ENCODE measurements around the gene ACAP2. TPM values are rescaled to one million over a fixed set of nuclear protein-coding genes. Genes with fewer than 3 reads are reported as not detected.

The ACAP2 gene
- total RNA-seq, 3 donors from 2014 or later (not counting 1 experiment from before 2014, with no cell fraction given) = 103 to 132 (median 128) TPM

- intact Hi-C loops (cut with micrococcal nuclease) = loop anchor here (1.0 to 10.0 kb wide), 4 partner anchors 11 to 776 kb away; partner anchors contain the start of genes ATP13A3, LSG1 and XXYLT1
Observed at GRCh38 chr3:195260280-195260905, 182.4 kb downstream of the ACAP2 start.

GRCh38 chr3:195259475-195260279 is 183.1 kb downstream of the ACAP2 start:
- peaks cover 25% of the 10 kb centered on the region for H3K4me1 ChIP-seq (ENCODE audit: control insufficient read depth, insufficient read depth, low read length)
- Mint-ChIP-seq H3K4me1 (peaks cover 14 to 23% of the 10 kb centered on the region in 2 donors), H3K9me3 (no peaks in the 10 kb centered on the region), H3K27ac (peak overlapping the region; percentile 83 to 84), H3K27me3 (ENCODE audit: low read depth in 2 of 2) (no peaks in the 10 kb centered on the region), H3K4me3 (peak overlapping the region; percentile 72), H3K36me3 (no peaks in the 10 kb centered on the region)
- DNase-seq = peak; percentile 91 to 94
- peak overlapping the region; percentile 91 for H3K27ac ChIP-seq (ENCODE audit: low read length)
- no peaks in the 10 kb centered on the region for H3K36me3 ChIP-seq (ENCODE audit: control insufficient read depth, insufficient read depth, low read length)
- WGBS (ENCODE audit: insufficient coverage) = 3% methylated on average over 82 of the region's 82 CpGs
- H3K9me3 ChIP-seq (ENCODE audit: control insufficient read depth, insufficient read depth, low read length) = no peaks in the 10 kb centered on the region
- intact Hi-C loops (cut with micrococcal nuclease) = loop anchor here (1.0 to 10.0 kb wide), 5 partner anchors 12 to 775 kb away; partner anchors contain the start of genes ATP13A3, LSG1 and XXYLT1
- H3K27me3 ChIP-seq (ENCODE audit: control insufficient read depth, insufficient read depth, low read length) = no peaks in the 10 kb centered on the region
- peak overlapping the region; percentile 34 for H3K4me3 ChIP-seq (ENCODE audit: low read length)
- TF ChIP-seq, protein P1, sequence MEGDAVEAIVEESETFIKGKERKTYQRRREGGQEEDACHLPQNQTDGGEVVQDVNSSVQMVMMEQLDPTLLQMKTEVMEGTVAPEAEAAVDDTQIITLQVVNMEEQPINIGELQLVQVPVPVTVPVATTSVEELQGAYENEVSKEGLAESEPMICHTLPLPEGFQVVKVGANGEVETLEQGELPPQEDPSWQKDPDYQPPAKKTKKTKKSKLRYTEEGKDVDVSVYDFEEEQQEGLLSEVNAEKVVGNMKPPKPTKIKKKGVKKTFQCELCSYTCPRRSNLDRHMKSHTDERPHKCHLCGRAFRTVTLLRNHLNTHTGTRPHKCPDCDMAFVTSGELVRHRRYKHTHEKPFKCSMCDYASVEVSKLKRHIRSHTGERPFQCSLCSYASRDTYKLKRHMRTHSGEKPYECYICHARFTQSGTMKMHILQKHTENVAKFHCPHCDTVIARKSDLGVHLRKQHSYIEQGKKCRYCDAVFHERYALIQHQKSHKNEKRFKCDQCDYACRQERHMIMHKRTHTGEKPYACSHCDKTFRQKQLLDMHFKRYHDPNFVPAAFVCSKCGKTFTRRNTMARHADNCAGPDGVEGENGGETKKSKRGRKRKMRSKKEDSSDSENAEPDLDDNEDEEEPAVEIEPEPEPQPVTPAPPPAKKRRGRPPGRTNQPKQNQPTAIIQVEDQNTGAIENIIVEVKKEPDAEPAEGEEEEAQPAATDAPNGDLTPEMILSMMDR (IDR thresholded peaks at IDR 0.05) = peak; percentile 71
- ATAC-seq = peak; percentile 86 to 95 (median 89)

More at GRCh38 chr3:195260280-195260905, 182.4 kb downstream of the ACAP2 start:
- Mint-ChIP-seq H3K4me3 (peak overlapping the region; percentile 78), H3K27me3 (ENCODE audit: low read depth in 2 of 2) (no peaks in the 10 kb centered on the region), H3K9me3 (no peaks in the 10 kb centered on the region), H3K27ac (peak overlapping the region; percentile 83 to 84), H3K4me1 (peaks cover 14 to 23% of the 10 kb centered on the region in 2 donors), H3K36me3 (no peaks in the 10 kb centered on the region)
- peak; percentile 6 to 46 (median 22) for ATAC-seq
- 1% methylated on average over 41 of the region's 41 CpGs for WGBS (ENCODE audit: insufficient coverage)
- peak overlapping the region; percentile 68 for H3K4me3 ChIP-seq (ENCODE audit: low read length)
- H3K9me3 ChIP-seq (ENCODE audit: control insufficient read depth, insufficient read depth, low read length) = no peaks in the 10 kb centered on the region
- H3K27ac ChIP-seq (ENCODE audit: low read length) = peak overlapping the region; percentile 71
- TF ChIP-seq, protein P1 (IDR thresholded peaks at IDR 0.05) = no peak
- no peaks in the 10 kb centered on the region for H3K36me3 ChIP-seq (ENCODE audit: control insufficient read depth, insufficient read depth, low read length)
- peaks cover 25% of the 10 kb centered on the region for H3K4me1 ChIP-seq (ENCODE audit: control insufficient read depth, insufficient read depth, low read length)
- peak in 1 of 2 donors; percentile 55 for DNase-seq
- no peaks in the 10 kb centered on the region for H3K27me3 ChIP-seq (ENCODE audit: control insufficient read depth, insufficient read depth, low read length)

DNA sequence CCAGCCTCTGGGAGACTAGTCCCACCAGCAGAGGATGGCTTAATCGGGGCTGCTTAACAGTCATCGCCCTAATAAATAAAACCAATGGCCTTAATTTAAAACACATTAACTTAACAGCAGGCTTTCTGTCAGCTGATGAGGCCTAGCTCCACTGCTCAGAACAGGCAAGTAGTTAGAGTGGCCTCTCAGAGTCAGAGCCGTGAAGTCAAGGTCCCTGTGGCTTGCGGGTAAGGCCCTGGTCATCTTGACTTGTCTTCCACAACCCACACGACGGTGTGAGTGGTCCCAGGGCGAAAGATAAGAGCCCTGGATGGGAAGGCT is 183.7 kb downstream of the ACAP2 start:
- 70% methylated on average over 5 of the region's 7 CpGs for WGBS (ENCODE audit: insufficient coverage)
- H3K4me1 ChIP-seq (ENCODE audit: control insufficient read depth, insufficient read depth, low read length) = peaks cover 25% of the 10 kb centered on the region
- no peaks in the 10 kb centered on the region for H3K27me3 Mint-ChIP-seq (ENCODE audit: low read depth in 2 of 2)
- no peak overlapping the region for H3K4me3 Mint-ChIP-seq
- H3K27ac ChIP-seq (ENCODE audit: low read length) = peak overlapping the region; percentile 91
- no peaks in the 10 kb centered on the region for H3K9me3 Mint-ChIP-seq
- no peaks in the 10 kb centered on the region for H3K36me3 Mint-ChIP-seq
- peaks cover 14 to 23% of the 10 kb centered on the region in 2 donors for H3K4me1 Mint-ChIP-seq
- ATAC-seq (no peak), DNase-seq (no peak)
- no peaks in the 10 kb centered on the region for H3K9me3 ChIP-seq (ENCODE audit: control insufficient read depth, insufficient read depth, low read length)
- intact Hi-C loops (cut with micrococcal nuclease) = loop anchor here (1.0 kb wide), 1 partner anchor 153 kb away; no protein-coding TSS in a partner anchor
- H3K27ac Mint-ChIP-seq = peak overlapping the region; percentile 83 to 84
- no peaks in the 10 kb centered on the region for H3K27me3 ChIP-seq (ENCODE audit: control insufficient read depth, insufficient read depth, low read length)
- H3K36me3 ChIP-seq (ENCODE audit: control insufficient read depth, insufficient read depth, low read length) = no peaks in the 10 kb centered on the region
- TF ChIP-seq, protein P1 (IDR thresholded peaks at IDR 0.05) = no peak
- H3K4me3 ChIP-seq (ENCODE audit: low read length) = peak overlapping the region; percentile 34
